Measurements from ENCODE around the gene ZC3H7B.

Gene ZC3H7B

GRCh38 chr22:41407433-41407832 lies 106.1 kb downstream of the ZC3H7B start:
- DNase-seq (ENCODE audit: low spot score), result no peak
- no peak for TF ChIP-seq CTCF (conservative IDR thresholded peaks at IDR 0.05; ENCODE audit: low read depth)
- no peak overlapping the region for H3K27ac ChIP-seq
- CTCF ChIA-PET, result no interaction called here
- POLR2A ChIA-PET (ENCODE audit: low non-redundant PET), result no interaction called here

GRCh38 chr22:41408665-41409064 lies 107.3 kb downstream of the ZC3H7B start:
- no peak overlapping the region for H3K27ac ChIP-seq
- DNase-seq (ENCODE audit: low spot score), result no peak
- ChIA-PET POLR2A (ENCODE audit: low non-redundant PET) (interaction anchor here (0.6 kb wide), 1 partner anchor 97 kb away, joined by 5 read pairs; no protein-coding TSS in a partner anchor), CTCF (no interaction called here)
- TF ChIP-seq CTCF (conservative IDR thresholded peaks at IDR 0.05; ENCODE audit: low read depth), result no peak

All from RWPE1 (cell line).